H1 (cell line): Measurements from ENCODE around the gene TAF4. TPM values are rescaled to one million over a fixed set of nuclear protein-coding genes. Genes with fewer than 3 reads are reported as not detected.
A peak's percentile ranks its signal among the peaks of the same experiment; 100 is the strongest.

Source experiments
- CTCF ChIA-PET: fragments of 300-600 bp; sonication (Branson Sonifier 250); formaldehyde crosslinking; loops from one replicate; lab custom pipeline; 2021; ENCODE audit not compliant: partially characterized antibody; lab: Charles Lee
- POLR2A ChIA-PET: fragments of 300-600 bp; sonication (Branson Sonifier 250); formaldehyde crosslinking; loops from one replicate; lab custom pipeline; 2021; ENCODE audit warnings: inconsistent platforms; ENCODE audit not compliant: partially characterized antibody; lab: Charles Lee
- DNase-seq, 2 experiments: peaks; one replicate each; pipeline versions ENCODE4 v3.0.0 to v3.0.0-alpha.2; 2010 to 2022; ENCODE audit warnings: low spot score in 2 of 2, low read depth in 1 of 2, mixed read lengths in 1 of 2
- FAIRE-seq: peaks from 2 replicates; lab custom pipeline; 2011; peaks lifted over from hg19 to GRCh38; lab: Jason Lieb, UNC
- H2AFZ ChIP-seq: 2 replicates; pipeline ENCODE4 v1.8.1; 2012; ENCODE audit warnings: low read length, inconsistent platforms
- H2AK5ac ChIP-seq: 2 replicates; pipeline ENCODE4 v1.6.1; 2013; ENCODE audit warnings: low read depth, low read length
- H2BK120ac ChIP-seq: replicated peaks from 2 replicates; pipeline ENCODE3; 2013; ENCODE audit warnings: low read depth, low read length, inconsistent platforms
- H2BK12ac ChIP-seq: 2 replicates; pipeline ENCODE4 v1.6.1; 2013; ENCODE audit warnings: low read depth, low read length
- H2BK15ac ChIP-seq: 2 replicates; pipeline ENCODE4 v1.6.1; 2013; ENCODE audit warnings: low read length
- H2BK20ac ChIP-seq: 2 replicates; pipeline ENCODE4 v1.6.1; 2013; ENCODE audit warnings: low read length
- H2BK5ac ChIP-seq: 2 replicates; pipeline ENCODE4 v1.6.1; 2013; ENCODE audit warnings: low read depth, low read length
- H3K14ac ChIP-seq: 2 replicates; pipeline ENCODE4 v1.6.1; 2013; ENCODE audit warnings: inconsistent platforms; ENCODE audit not compliant: insufficient read length
- H3K18ac ChIP-seq: 2 replicates; pipeline ENCODE4 v1.6.1; 2013; ENCODE audit warnings: low read length; ENCODE audit errors: extremely low read depth
- H3K23ac ChIP-seq: 2 replicates; pipeline ENCODE4 v1.6.1; 2013; ENCODE audit warnings: inconsistent platforms; ENCODE audit not compliant: insufficient read length
- H3K23me2 ChIP-seq: 2 replicates; pipeline ENCODE4 v1.6.1; 2013; ENCODE audit warnings: low read depth, low read length
- H3K27ac ChIP-seq: 2 replicates; pipeline ENCODE4 v1.6.1; 2011; ENCODE audit warnings: low read depth, low read length, inconsistent platforms
- H3K27me3 ChIP-seq, 4 experiments: replicated peaks in 1 of 4; 1 replicate in 1 of 4; 2 replicates in 3 of 4; pipeline versions ENCODE4 v1.6.1 to v1.8.1; 2011 to 2013; ENCODE audit warnings: low read length in 3 of 4, mild to moderate bottlenecking in 3 of 4, inconsistent platforms in 2 of 4, mixed read lengths in 2 of 4, moderate library complexity in 1 of 4; ENCODE audit not compliant: control insufficient read depth in 3 of 4, insufficient read depth in 3 of 4; ENCODE audit errors: extremely low read depth in 1 of 4
- H3K36me3 ChIP-seq, 4 experiments: 2 replicates each; pipeline versions ENCODE4 v1.6.1 to v1.8.1; 2011 to 2013; ENCODE audit warnings: mild to moderate bottlenecking in 4 of 4, low read length in 3 of 4, moderate library complexity in 2 of 4, control low read depth in 1 of 4, inconsistent platforms in 1 of 4; ENCODE audit not compliant: insufficient read depth in 4 of 4, control insufficient read depth in 2 of 4
- H3K4ac ChIP-seq: replicated peaks from 2 replicates; pipeline ENCODE3; 2013; ENCODE audit warnings: low read length, low read depth, mixed read lengths, inconsistent platforms; ENCODE audit not compliant: insufficient read length
- H3K4me1 ChIP-seq, 4 experiments: replicated peaks in 1 of 4; 1 replicate in 1 of 4; 2 replicates in 3 of 4; pipeline versions ENCODE4 v1.6.1 to v1.8.1; 2011 to 2013; ENCODE audit warnings: low read length in 3 of 4, inconsistent platforms in 2 of 4, mixed read lengths in 1 of 4; ENCODE audit not compliant: insufficient read depth in 4 of 4, control insufficient read depth in 3 of 4
- H3K4me2 ChIP-seq, 2 experiments: 2 replicates each; pipeline versions ENCODE4 v1.6.1 to v1.8.1; 2011 to 2013; ENCODE audit warnings: low read depth in 2 of 2, low read length in 2 of 2, control low read depth in 1 of 2, inconsistent platforms in 1 of 2, mild to moderate bottlenecking in 1 of 2; ENCODE audit not compliant: insufficient read depth in 1 of 2
- H3K4me3 ChIP-seq, 4 experiments: fragments of 200-600, 300-600 bp in 1 of 4; sonication (generic), shearing (Covaris generic), sonication (Bioruptor Twin) in 1 of 4; 2 replicates each; pipeline versions ENCODE4 v1.5.1 to v1.8.1; 2011 to 2016; ENCODE audit warnings: low read length in 4 of 4, low read depth in 3 of 4, control low read depth in 2 of 4, inconsistent platforms in 2 of 4, mild to moderate bottlenecking in 2 of 4, mixed read lengths in 1 of 4, moderate library complexity in 1 of 4; ENCODE audit not compliant: insufficient read depth in 2 of 4; ENCODE audit errors: extremely low read depth in 1 of 4
- H3K56ac ChIP-seq: replicated peaks from 2 replicates; pipeline ENCODE3; 2013; ENCODE audit warnings: low read depth, mild to moderate bottlenecking, mixed read lengths, low read length, inconsistent platforms; ENCODE audit not compliant: insufficient read length
- H3K79me1 ChIP-seq: 2 replicates; pipeline ENCODE4 v1.6.1; 2013; ENCODE audit warnings: low read depth, low read length, control low read depth
- H3K79me2 ChIP-seq, 2 experiments: 2 replicates each; pipeline versions ENCODE4 v1.6.1 to v1.8.1; 2012 to 2013; ENCODE audit warnings: low read length in 2 of 2, mild to moderate bottlenecking in 2 of 2, inconsistent platforms in 1 of 2; ENCODE audit not compliant: insufficient read depth in 2 of 2, control insufficient read depth in 1 of 2
- H3K9ac ChIP-seq, 4 experiments: replicated peaks in 1 of 4; 1 replicate in 1 of 4; 2 replicates in 3 of 4; pipeline versions ENCODE4 v1.6.1 to v1.8.1; 2011 to 2013; ENCODE audit warnings: low read depth in 3 of 4, low read length in 3 of 4, control low read depth in 2 of 4, mild to moderate bottlenecking in 2 of 4, moderate library complexity in 2 of 4, inconsistent platforms in 1 of 4; ENCODE audit errors: extremely low read depth in 1 of 4
- H3K9me3 ChIP-seq, 2 experiments: 2 replicates each; pipeline versions ENCODE4 v1.6.1 to v1.8.1; 2012 to 2013; ENCODE audit warnings: mild to moderate bottlenecking in 2 of 2, moderate library complexity in 2 of 2, control low read depth in 1 of 2, inconsistent platforms in 1 of 2, low read depth in 1 of 2, low read length in 1 of 2, mixed read lengths in 1 of 2; ENCODE audit not compliant: insufficient read depth in 2 of 2
- H4K20me1 ChIP-seq, 2 experiments: replicated peaks in 1 of 2; 2 replicates each; pipeline versions ENCODE3 to v1.8.1; 2011 to 2013; ENCODE audit warnings: inconsistent platforms in 2 of 2, low read length in 2 of 2, mild to moderate bottlenecking in 1 of 2; ENCODE audit not compliant: insufficient read depth in 2 of 2, control insufficient read depth in 1 of 2
- H4K5ac ChIP-seq: 2 replicates; pipeline ENCODE4 v1.6.1; 2013; ENCODE audit warnings: low read length, low read depth, mixed read lengths, inconsistent platforms; ENCODE audit not compliant: insufficient read length
- H4K8ac ChIP-seq: 2 replicates; pipeline ENCODE4 v1.8.0; 2013; ENCODE audit warnings: mild to moderate bottlenecking, moderate library complexity, low read length, inconsistent platforms; ENCODE audit not compliant: insufficient read depth; ENCODE audit errors: extremely low read depth
- H4K91ac ChIP-seq: replicated peaks from 2 replicates; pipeline ENCODE3; 2013; ENCODE audit warnings: low read length, mixed read lengths, inconsistent platforms; ENCODE audit not compliant: insufficient read length
- BACH1 ChIP-seq: IDR thresholded peaks from 2 replicates; pipeline ENCODE4 v1.6.1; 2012; ENCODE audit warnings: low read length, improper control_type of control experiment
- HDAC2 ChIP-seq, 2 experiments: fragments of 300-600 bp in 1 of 2; sonication (generic) in 1 of 2; IDR thresholded peaks; 2 replicates each; pipeline ENCODE4 v1.6.1; 2011 to 2012; ENCODE audit warnings: low read depth in 2 of 2, low read length in 2 of 2, mild to moderate bottlenecking in 2 of 2, moderate library complexity in 2 of 2, borderline replicate concordance in 1 of 2, inconsistent platforms in 1 of 2
- HDAC6 ChIP-seq: IDR thresholded peaks from one replicate; pipeline ENCODE4 v1.7.1; 2012; ENCODE audit warnings: low read depth, mild to moderate bottlenecking, inconsistent platforms, low read length, moderate library complexity
- JUN ChIP-seq: IDR thresholded peaks from 2 replicates; pipeline ENCODE4 v1.6.1; 2011; ENCODE audit warnings: low read depth, mild to moderate bottlenecking, improper control_type of control experiment, low read length
- JUND ChIP-seq: IDR thresholded peaks from 2 replicates; pipeline ENCODE4 v1.6.1; 2011; ENCODE audit warnings: mild to moderate bottlenecking, improper control_type of control experiment, low read length
- KDM4A ChIP-seq: IDR thresholded peaks from one replicate; pipeline ENCODE4 v1.7.1; 2012; ENCODE audit warnings: low read depth, mild to moderate bottlenecking, moderate library complexity, low read length, inconsistent platforms; ENCODE audit not compliant: severe bottlenecking
- MAFK ChIP-seq: IDR thresholded peaks from 2 replicates; pipeline ENCODE4 v1.6.1; 2012; ENCODE audit warnings: low read depth, mild to moderate bottlenecking, improper control_type of control experiment, low read length
- POU5F1 ChIP-seq: IDR thresholded peaks from 2 replicates; pipeline ENCODE4 v1.6.1; 2011; ENCODE audit warnings: low read depth, mild to moderate bottlenecking, low read length, moderate library complexity
- TCF12 ChIP-seq: IDR thresholded peaks from 2 replicates; pipeline ENCODE4 v1.6.1; 2011; ENCODE audit warnings: low read depth, mild to moderate bottlenecking, low read length
- TEAD4 ChIP-seq: IDR thresholded peaks from 2 replicates; pipeline ENCODE4 v1.6.1; 2012; ENCODE audit warnings: low read depth, low read length, inconsistent platforms, mixed read lengths
- WGBS, 2 experiments: shearing (Covaris generic) in 1 of 2; methylation state at CpG; one replicate each; pipeline versions ENCODE4 v1.1.6 to v1.1.7; 2013 to 2015; ENCODE audit warnings: low lambda C conversion rate in 2 of 2, mixed read lengths in 2 of 2, inconsistent platforms in 1 of 2, low coverage in 1 of 2, missing lambda C conversion rate in 1 of 2; ENCODE audit not compliant: insufficient replicate concordance in 2 of 2, insufficient coverage in 1 of 2, insufficient read length in 1 of 2; ENCODE audit errors: extremely low coverage in 1 of 2, missing lambda C conversion rate in 1 of 2; 5-methylcytosine and 5-hydroxymethylcytosine counted together
- polyA plus RNA-seq, 7 experiments: library from polyadenylated mRNA; depleted of rRNA in 3 of 7; stranded (reverse) in 5 of 7; unstranded in 2 of 7; fragments of >200 nt in 5 of 7; fragments of 200-250 nt in 2 of 7; gene quantifications; 1 replicate in 5 of 7; 2 replicates in 1 of 7; 4 replicates in 1 of 7; pipeline versions ENCODE4 v1.2.1 to v1.2.3, GENCODE V29; 2011 to 2013; ENCODE audit warnings: missing spikeins in 2 of 7, mixed read lengths in 2 of 7
- total RNA-seq: library from RNA; stranded (reverse); fragmentation: NEBNext Ultra II Directional; extraction: Animal tissue kit (Norgen Biotek cat#: 25700); gene quantifications from 2 replicates; pipeline ENCODE4 v1.2.1, GENCODE V29; 2021

Gene TAF4
- total and polyA plus RNA-seq, 2 of the 8 experiments (the other 6 are each of a cell fraction or from before 2014, with no cell fraction given) = 16.0 to 30.1 TPM

GRCh38 chr20:62104234-62104789 lies 38.6 kb upstream of the TAF4 start:
- Histone ChIP-seq H2BK12ac (no peak overlapping the region), H3K23me2 (peaks cover 4% of the 10 kb centered on the region; the same call in 1 of the 2 replicates), H3K79me1 (no peaks in the 10 kb centered on the region), H3K14ac (no peak overlapping the region), H3K4me1 (no peaks in the 10 kb centered on the region; a peak in 1 of 7 replicates), H3K18ac (no peak overlapping the region), H2BK120ac (no peak overlapping the region), H3K9me3 (peaks cover 10 to 24% of the 10 kb centered on the region in 2 experiments), H3K79me2 (no peaks in the 10 kb centered on the region), H2AFZ (no peak overlapping the region), H2BK5ac (no peak overlapping the region), H4K91ac (peak overlapping the region; percentile 40), H2AK5ac (no peak overlapping the region), H3K4ac (no peak overlapping the region), H3K23ac (no peak overlapping the region), H2BK15ac (no peak overlapping the region), H3K4me3 (no peak overlapping the region), H3K9ac (no peak overlapping the region), H3K36me3 (no peaks in the 10 kb centered on the region), H4K5ac (no peak overlapping the region), H4K20me1 (no peaks in the 10 kb centered on the region), H3K27me3 (peaks cover 0 to 3% (median under 1%) of the 10 kb centered on the region in 4 experiments; a peak in 2 of 7 replicates), H4K8ac (no peak overlapping the region), H2BK20ac (no peak overlapping the region), H3K27ac (no peak overlapping the region), H3K56ac (no peak overlapping the region), H3K4me2 (no peak overlapping the region)
- FAIRE-seq (no peak), DNase-seq (no peak)
- POLR2A ChIA-PET = interaction anchor here (0.6 to 4.4 kb wide), 3 partner anchors 17 to 208 kb away, joined by 4 to 30 read pairs (median 9); partner anchors contain the start of gene LSM14B
- CTCF ChIA-PET = interaction anchor here (1.3 kb wide), 1 partner anchor 33 kb away, joined by 3 read pairs; no protein-coding TSS in a partner anchor
- TF ChIP-seq TCF12 (no peak), TEAD4 (no peak), MAFK (no peak), KDM4A (no peak), HDAC2 (IDR thresholded peaks at IDR 0.05; ENCODE audit: borderline replicate concordance in 1 of 2, low read depth in 2 of 2, low read length in 2 of 2) (no peak), JUN (no peak), HDAC6 (no peak), POU5F1 (no peak), BACH1 (no peak), JUND (no peak)
- 91% methylated on average over 12 of the region's 15 CpGs; no CpG with 5 or more reads in 1 of the 2 experiments for WGBS, 2 experiments
